ENCODE results near the gene TACC3. TPM values are rescaled to one million over a fixed set of nuclear protein-coding genes. Genes with fewer than 3 reads are reported as not detected.

The TACC3 gene
- total and polyA plus RNA-seq, 4 donors = 8.4 to 42.3 (median 21.8) TPM

DNA sequence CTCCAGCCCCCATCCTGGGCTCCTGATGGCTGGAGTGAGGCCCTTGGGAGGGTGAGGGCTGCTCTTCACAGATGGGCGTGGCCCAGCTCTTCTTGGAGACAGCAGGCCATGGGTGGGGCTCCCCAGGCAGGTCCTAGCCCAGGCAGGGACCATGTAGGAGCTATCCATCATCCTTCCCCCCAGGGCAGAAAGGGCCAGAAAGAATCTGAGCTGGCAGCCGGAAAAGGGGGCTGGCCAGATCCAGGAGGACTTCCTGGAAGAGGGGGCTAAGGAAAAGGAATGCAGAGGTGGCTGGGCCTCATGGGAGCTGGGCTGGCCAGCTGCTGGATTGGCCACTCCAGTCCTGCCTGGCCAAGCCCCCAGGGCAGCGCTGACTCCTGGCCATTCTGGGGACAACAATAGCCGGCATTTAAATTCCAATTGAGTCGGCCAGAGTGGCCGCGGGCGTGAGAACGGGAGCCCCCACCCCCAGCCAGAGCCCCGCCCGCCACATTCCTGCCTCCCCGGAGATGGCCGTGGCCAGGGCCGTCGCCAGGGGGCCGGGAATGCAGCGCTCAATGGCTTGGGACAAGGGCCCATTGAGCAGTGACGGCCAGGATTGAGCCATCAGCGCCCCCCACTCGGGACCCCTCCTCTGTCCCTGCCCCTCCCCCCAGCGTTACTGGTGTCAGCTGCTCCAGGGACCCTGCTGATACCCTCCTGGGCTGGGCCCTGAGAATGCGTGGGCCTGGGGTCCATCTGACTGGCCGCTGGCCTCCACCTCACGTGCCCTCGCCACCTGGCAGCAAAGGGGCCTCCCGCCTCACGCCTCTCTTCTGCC, 56.7 kb downstream of the TACC3 start:
- peak overlapping the region; percentile 74 for H3K27ac ChIP-seq (ENCODE audit: low read depth, low read length)
- no peaks in the 10 kb centered on the region for H3K9me3 ChIP-seq (ENCODE audit: control insufficient read depth, insufficient read depth, low read length)
- WGBS (ENCODE audit: insufficient coverage) = 11% methylated on average over 27 of the region's 27 CpGs
- H3K36me3 ChIP-seq (ENCODE audit: control insufficient read depth, insufficient read depth, low read length) = peaks cover 3% of the 10 kb centered on the region
- H3K4me3 ChIP-seq (ENCODE audit: low read depth, low read length) = no peak overlapping the region
- no peaks in the 10 kb centered on the region for H3K27me3 ChIP-seq (ENCODE audit: control insufficient read depth, insufficient read depth, low read length)
- peaks cover 88% of the 10 kb centered on the region for H3K4me1 ChIP-seq (ENCODE audit: control insufficient read depth, insufficient read depth, low read length)
- DNase-seq (ENCODE audit: low read depth in 4 of 6, low spot score in 6 of 6) = peak in 5 of 6 donors; percentile 57 to 86 (median 67)

DNA sequence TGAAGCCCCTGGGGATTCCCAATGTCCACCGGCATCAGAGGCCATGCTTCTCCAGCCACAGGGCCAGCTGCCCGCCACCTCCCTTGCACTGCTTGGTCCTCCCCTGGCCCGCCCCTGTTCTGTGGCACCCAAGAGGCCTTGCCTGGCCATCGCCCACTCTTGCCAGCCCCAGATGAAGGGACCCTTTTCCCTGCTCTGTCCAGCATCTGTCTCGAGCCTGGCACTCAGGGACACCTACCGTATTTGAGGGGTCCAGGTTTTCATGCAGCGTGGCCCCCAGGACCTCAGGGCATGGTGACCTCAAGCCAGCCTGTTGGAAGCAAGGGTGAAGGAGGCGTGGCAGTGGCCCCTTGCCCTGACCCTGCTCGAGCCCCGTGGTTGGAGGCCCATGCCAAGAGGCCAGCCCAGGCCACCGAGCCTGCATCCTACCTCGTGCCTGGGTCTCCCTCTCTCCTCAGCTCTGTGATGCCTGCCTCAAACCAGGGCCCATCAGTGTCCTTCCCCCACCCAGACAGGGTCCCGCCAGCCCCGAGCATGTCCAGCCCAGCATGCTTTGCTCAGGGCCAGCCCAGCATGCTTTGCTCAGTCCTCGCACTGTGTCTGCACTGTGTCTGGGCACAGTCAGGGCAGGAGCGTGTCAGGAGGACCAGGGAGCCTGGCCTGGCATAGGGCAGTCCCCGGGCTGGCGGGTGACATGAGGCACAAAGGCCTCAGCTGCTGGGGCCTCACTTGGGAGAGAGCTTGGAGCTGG, 57.5 kb downstream of the TACC3 start:
- DNase-seq (ENCODE audit: low read depth in 4 of 6, low spot score in 6 of 6) = no peak
- Histone ChIP-seq H3K27me3 (ENCODE audit: control insufficient read depth, insufficient read depth, low read length) (no peaks in the 10 kb centered on the region), H3K9me3 (ENCODE audit: control insufficient read depth, insufficient read depth, low read length) (no peaks in the 10 kb centered on the region), H3K4me3 (ENCODE audit: low read depth, low read length) (no peak overlapping the region), H3K36me3 (ENCODE audit: control insufficient read depth, insufficient read depth, low read length) (peaks cover under 1% of the 10 kb centered on the region), H3K4me1 (ENCODE audit: control insufficient read depth, insufficient read depth, low read length) (peaks cover 86% of the 10 kb centered on the region), H3K27ac (ENCODE audit: low read depth, low read length) (peak overlapping the region; percentile 74)
- WGBS (ENCODE audit: insufficient coverage) = 57% methylated on average over 18 of the region's 18 CpGs

DNA sequence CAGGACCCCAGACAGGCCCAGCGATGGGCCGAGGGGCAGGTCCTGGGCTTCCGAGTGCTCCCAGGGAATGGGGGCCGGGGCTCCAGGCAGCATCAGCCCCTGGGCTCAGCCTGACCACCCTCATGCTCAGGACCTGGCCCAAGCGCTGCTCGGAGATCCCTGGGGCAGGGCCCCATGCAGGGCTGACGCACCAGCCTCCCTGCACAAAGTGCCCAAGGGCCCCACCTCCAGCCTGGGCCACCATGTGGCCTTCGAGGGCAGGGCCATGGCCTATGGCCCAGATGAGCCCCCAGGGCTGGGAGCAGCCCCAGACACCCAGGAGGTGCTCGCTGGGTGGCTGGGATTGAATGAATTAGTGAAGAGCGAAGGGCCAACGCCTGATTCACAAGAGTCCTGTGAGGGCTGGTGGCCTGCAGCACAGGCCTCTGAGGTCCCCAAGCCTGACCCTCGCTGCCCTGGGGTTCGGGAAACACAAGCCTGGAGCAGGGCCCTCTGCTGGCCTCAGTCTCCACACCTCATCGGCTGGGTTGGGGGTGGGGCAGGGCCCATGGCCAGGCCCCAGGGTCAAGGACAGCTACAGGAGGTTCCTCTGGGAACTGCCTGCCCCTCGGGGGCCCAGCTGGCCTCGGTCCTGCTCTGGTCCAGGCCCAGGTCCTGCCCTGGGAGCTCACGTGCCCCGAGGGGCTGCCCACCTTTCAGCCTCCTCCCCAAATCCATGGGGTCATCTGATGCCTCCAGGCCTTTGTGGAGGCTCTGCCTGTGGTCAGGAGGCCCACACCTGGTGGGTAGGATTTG, 58.5 kb downstream of the TACC3 start:
- DNase-seq (ENCODE audit: low read depth in 4 of 6, low spot score in 6 of 6) = no peak
- 67% methylated on average over 15 of the region's 18 CpGs for WGBS (ENCODE audit: insufficient coverage)

DNA sequence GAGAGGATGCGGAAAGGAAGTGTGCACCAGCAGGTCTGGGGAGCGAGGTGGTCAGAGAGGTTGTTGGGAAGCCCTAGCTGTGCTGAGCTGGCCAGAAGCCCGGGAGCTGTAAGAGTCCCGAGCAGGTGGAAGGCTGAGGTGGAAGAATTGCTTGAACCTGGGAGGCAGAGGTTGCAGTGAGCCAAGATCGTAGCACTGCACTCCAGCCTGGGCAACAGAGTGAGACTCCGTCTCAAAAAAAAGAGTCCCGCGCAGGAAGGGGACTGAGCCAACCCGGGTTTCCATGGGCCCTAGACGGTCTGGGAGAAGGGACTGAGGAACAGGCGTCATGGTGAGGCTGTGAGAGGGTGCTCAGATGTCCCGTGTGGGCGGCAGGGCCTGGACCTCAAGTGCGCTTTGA, 59.1 kb downstream of the TACC3 start:
- DNase-seq (ENCODE audit: low read depth in 4 of 6, low spot score in 6 of 6) = no peak
- no peak overlapping the region for H3K4me3 ChIP-seq (ENCODE audit: low read depth, low read length)
- no peaks in the 10 kb centered on the region for H3K36me3 ChIP-seq (ENCODE audit: control insufficient read depth, insufficient read depth, low read length)
- H3K27ac ChIP-seq (ENCODE audit: low read depth, low read length) = no peak overlapping the region
- H3K4me1 ChIP-seq (ENCODE audit: control insufficient read depth, insufficient read depth, low read length) = peaks cover 87% of the 10 kb centered on the region
- H3K9me3 ChIP-seq (ENCODE audit: control insufficient read depth, insufficient read depth, low read length) = no peaks in the 10 kb centered on the region
- WGBS (ENCODE audit: insufficient coverage) = 83% methylated on average over 14 of the region's 14 CpGs
- no peaks in the 10 kb centered on the region for H3K27me3 ChIP-seq (ENCODE audit: control insufficient read depth, insufficient read depth, low read length)

More for the DNA sequence above, 58.5 kb downstream of the TACC3 start:
- H3K27ac ChIP-seq (ENCODE audit: low read depth, low read length) = no peak overlapping the region
- peaks cover 86% of the 10 kb centered on the region for H3K4me1 ChIP-seq (ENCODE audit: control insufficient read depth, insufficient read depth, low read length)
- H3K36me3 ChIP-seq (ENCODE audit: control insufficient read depth, insufficient read depth, low read length) = no peaks in the 10 kb centered on the region
- no peak overlapping the region for H3K4me3 ChIP-seq (ENCODE audit: low read depth, low read length)
- H3K9me3 ChIP-seq (ENCODE audit: control insufficient read depth, insufficient read depth, low read length) = no peaks in the 10 kb centered on the region
- no peaks in the 10 kb centered on the region for H3K27me3 ChIP-seq (ENCODE audit: control insufficient read depth, insufficient read depth, low read length)

DNA sequence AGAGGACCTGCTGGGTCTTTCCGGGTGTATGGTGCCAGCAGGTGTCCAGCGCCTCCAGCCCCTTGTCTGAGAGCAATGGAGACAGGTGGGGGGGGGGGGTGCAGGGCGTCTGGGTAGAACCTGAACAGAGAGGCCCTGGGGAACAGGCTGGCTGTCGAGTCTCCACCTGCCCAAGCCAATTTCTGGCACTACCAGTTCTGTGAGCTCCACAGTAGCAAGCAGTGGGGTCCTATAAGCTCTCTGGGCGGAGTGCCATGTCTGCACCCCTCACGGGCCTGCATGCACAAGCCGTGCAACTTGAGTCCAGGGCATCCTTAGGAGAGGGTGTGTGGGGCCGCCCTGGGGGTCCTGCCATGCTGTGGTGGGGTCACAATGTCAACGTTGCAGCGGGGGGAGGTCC, 61.7 kb downstream of the TACC3 start:
- Histone ChIP-seq H3K27ac (ENCODE audit: low read depth, low read length) (no peak overlapping the region), H3K9me3 (ENCODE audit: control insufficient read depth, insufficient read depth, low read length) (no peaks in the 10 kb centered on the region), H3K4me1 (ENCODE audit: control insufficient read depth, insufficient read depth, low read length) (peaks cover 73% of the 10 kb centered on the region), H3K4me3 (ENCODE audit: low read depth, low read length) (no peak overlapping the region), H3K36me3 (ENCODE audit: control insufficient read depth, insufficient read depth, low read length) (peaks cover 8% of the 10 kb centered on the region), H3K27me3 (ENCODE audit: control insufficient read depth, insufficient read depth, low read length) (no peaks in the 10 kb centered on the region)
- no peak for DNase-seq (ENCODE audit: low read depth in 4 of 6, low spot score in 6 of 6)
- WGBS (ENCODE audit: insufficient coverage) = 81% methylated on average over 7 of the region's 10 CpGs

DNA sequence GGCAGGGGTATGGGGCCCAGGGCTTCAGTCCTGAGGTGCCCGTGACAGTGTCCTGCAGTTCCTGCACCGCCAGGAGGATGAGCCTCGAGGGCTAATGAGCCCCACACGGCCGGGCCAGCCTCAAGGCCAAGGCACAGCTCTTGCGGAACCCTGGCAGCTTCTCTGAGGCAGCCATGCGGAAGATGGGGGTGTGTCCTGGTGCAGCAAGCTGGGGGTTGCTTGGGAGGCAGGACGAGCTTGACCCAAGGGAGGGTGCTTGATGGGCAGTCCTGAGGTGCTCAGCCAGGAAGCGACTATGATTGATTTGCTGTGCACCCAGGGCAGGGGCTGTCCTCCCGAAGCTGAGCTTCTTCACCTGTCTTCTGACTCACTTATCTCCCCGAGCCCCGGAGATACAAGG, 62.6 kb downstream of the TACC3 start:
- H3K36me3 ChIP-seq (ENCODE audit: control insufficient read depth, insufficient read depth, low read length) = peaks cover 8% of the 10 kb centered on the region
- H3K9me3 ChIP-seq (ENCODE audit: control insufficient read depth, insufficient read depth, low read length) = peaks cover 2% of the 10 kb centered on the region
- 62% methylated on average over 11 of the region's 12 CpGs for WGBS (ENCODE audit: insufficient coverage)
- H3K4me3 ChIP-seq (ENCODE audit: low read depth, low read length) = no peak overlapping the region
- no peaks in the 10 kb centered on the region for H3K27me3 ChIP-seq (ENCODE audit: control insufficient read depth, insufficient read depth, low read length)
- H3K27ac ChIP-seq (ENCODE audit: low read depth, low read length) = no peak overlapping the region
- DNase-seq (ENCODE audit: low read depth in 4 of 6, low spot score in 6 of 6) = no peak
- H3K4me1 ChIP-seq (ENCODE audit: control insufficient read depth, insufficient read depth, low read length) = peaks cover 68% of the 10 kb centered on the region

DNA sequence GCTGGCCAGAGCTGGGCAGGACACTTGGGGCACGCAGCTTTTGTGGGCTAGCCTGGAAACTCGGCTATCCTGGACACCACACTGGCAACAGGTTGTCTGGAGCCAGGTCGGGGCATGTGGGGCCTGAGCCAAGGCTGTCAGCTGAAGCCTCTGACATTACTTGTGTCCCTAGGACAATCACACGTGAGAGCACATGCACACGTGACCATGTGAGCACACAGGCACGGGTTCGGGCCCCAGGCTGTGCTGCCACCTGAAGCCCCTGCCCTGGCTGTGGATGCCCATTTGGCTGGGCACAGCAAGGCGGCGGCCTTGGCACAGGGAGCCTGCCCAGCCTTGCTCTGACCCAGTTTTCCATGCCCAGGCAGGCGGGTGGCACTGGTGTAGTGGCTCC, 63.1 kb downstream of the TACC3 start:
- Histone ChIP-seq H3K27ac (ENCODE audit: low read depth, low read length) (peak overlapping the region; percentile 22), H3K9me3 (ENCODE audit: control insufficient read depth, insufficient read depth, low read length) (peaks cover 2% of the 10 kb centered on the region), H3K4me3 (ENCODE audit: low read depth, low read length) (no peak overlapping the region), H3K4me1 (ENCODE audit: control insufficient read depth, insufficient read depth, low read length) (peaks cover 64% of the 10 kb centered on the region), H3K27me3 (ENCODE audit: control insufficient read depth, insufficient read depth, low read length) (no peaks in the 10 kb centered on the region), H3K36me3 (ENCODE audit: control insufficient read depth, insufficient read depth, low read length) (peaks cover 8% of the 10 kb centered on the region)
- WGBS (ENCODE audit: insufficient coverage) = 74% methylated on average over 10 of the region's 10 CpGs
- DNase-seq (ENCODE audit: low read depth in 4 of 6, low spot score in 6 of 6) = no peak

DNA sequence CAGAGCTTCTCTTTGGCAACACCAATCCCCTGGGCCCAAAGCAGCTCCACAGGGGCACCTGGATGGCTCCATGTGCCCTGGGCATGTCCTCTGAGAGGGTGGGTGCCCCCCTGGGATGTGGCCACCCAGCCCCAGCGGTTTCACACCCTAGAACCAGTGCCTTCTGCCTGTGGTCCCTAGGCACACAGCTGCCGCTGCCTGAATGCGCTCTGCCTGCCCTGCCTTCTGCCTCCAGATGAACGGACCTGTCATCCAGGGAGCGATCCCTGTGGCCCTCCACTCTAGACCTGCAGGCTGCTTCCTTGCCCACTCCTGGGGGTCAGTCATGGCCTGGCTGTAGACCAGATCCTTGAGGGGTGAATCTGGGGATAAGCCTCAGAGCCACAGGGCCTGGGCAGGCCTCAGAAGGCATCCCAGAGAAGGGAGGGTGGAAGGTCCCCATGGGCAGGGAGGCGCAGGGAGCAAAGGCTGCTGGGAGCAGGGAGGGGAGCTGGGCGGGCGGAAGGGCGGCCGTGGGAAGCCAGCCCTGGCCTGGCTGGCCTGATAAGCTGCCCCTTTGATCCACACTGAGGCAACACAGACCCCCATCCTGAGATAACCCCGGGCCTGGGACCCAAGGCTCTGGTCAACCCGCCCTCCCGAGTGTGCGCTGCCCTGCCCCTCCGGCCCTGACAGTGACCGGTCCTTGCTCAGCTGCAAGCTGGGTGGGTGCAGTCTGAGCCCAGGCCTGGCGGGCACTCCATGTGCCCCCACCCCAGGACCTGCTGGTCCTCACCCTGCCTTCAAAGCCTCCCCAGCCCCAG, 63.7 kb downstream of the TACC3 start:
- no peaks in the 10 kb centered on the region for H3K27me3 ChIP-seq (ENCODE audit: control insufficient read depth, insufficient read depth, low read length)
- 75% methylated on average over 17 of the region's 17 CpGs for WGBS (ENCODE audit: insufficient coverage)
- H3K27ac ChIP-seq (ENCODE audit: low read depth, low read length) = peak overlapping the region; percentile 27
- peaks cover 58% of the 10 kb centered on the region for H3K4me1 ChIP-seq (ENCODE audit: control insufficient read depth, insufficient read depth, low read length)
- H3K36me3 ChIP-seq (ENCODE audit: control insufficient read depth, insufficient read depth, low read length) = peaks cover 8% of the 10 kb centered on the region
- peaks cover 2% of the 10 kb centered on the region for H3K9me3 ChIP-seq (ENCODE audit: control insufficient read depth, insufficient read depth, low read length)
- DNase-seq (ENCODE audit: low read depth in 4 of 6, low spot score in 6 of 6) = no peak
- no peak overlapping the region for H3K4me3 ChIP-seq (ENCODE audit: low read depth, low read length)

DNA sequence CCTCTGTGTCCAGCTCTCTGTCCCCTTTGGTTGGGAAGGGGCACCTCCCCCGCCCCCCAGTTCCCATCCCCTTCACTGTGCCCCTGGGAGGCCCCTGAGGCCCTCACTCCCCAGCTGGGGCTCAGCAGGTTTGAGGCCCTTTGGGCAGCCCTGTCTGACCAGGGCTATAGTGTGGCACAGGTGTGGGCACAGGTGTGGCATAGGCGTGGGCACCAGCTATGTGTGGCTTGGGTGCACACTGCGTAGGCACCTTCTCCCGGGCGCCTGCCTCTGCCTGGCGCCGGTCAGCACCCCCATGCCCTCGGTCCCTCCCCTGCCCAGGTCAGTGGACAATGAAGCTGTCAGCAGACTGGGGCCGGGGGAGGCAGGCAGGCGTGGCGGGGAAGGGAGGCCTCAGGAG, 64.3 kb downstream of the TACC3 start:
- Histone ChIP-seq H3K27ac (ENCODE audit: low read depth, low read length) (peak overlapping the region; percentile 27), H3K4me1 (ENCODE audit: control insufficient read depth, insufficient read depth, low read length) (peaks cover 52% of the 10 kb centered on the region), H3K9me3 (ENCODE audit: control insufficient read depth, insufficient read depth, low read length) (peaks cover 2% of the 10 kb centered on the region), H3K4me3 (ENCODE audit: low read depth, low read length) (no peak overlapping the region), H3K36me3 (ENCODE audit: control insufficient read depth, insufficient read depth, low read length) (peaks cover 8% of the 10 kb centered on the region), H3K27me3 (ENCODE audit: control insufficient read depth, insufficient read depth, low read length) (no peaks in the 10 kb centered on the region)
- DNase-seq (ENCODE audit: low read depth in 4 of 6, low spot score in 6 of 6) = no peak
- WGBS (ENCODE audit: insufficient coverage) = 89% methylated on average over 10 of the region's 11 CpGs

Measured in spinal cord (tissue), 10 donors.